HL-60 (cell line): ENCODE results near the gene PTK7.

Source experiments
- DNase-seq, 2 experiments: peaks; one replicate each; pipeline ENCODE4 v3.0.0-alpha.2; 2010 to 2020; ENCODE audit warnings: low read depth in 1 of 2, low spot score in 1 of 2
- H3K27ac ChIP-seq: fragments of 250-450 bp; sonication (Bioruptor Pico); replicated peaks from 2 replicates; pipeline ENCODE4 v1.5.1; 2020; ENCODE audit warnings: mild to moderate bottlenecking, moderate library complexity
- H3K27me3 ChIP-seq: fragments of 250-450 bp; sonication (Bioruptor Pico); 2 replicates; pipeline ENCODE4 v1.5.1; 2021; ENCODE audit warnings: mild to moderate bottlenecking, moderate library complexity; ENCODE audit not compliant: insufficient read depth, poor library complexity, severe bottlenecking
- H3K4me3 ChIP-seq: replicated peaks from 2 replicates; pipeline ENCODE4 v1.5.1; 2011; ENCODE audit warnings: mild to moderate bottlenecking, control low read depth, low read length; ENCODE audit not compliant: insufficient read depth
- CTCF ChIP-seq: IDR thresholded peaks from one replicate; pipeline ENCODE4 v1.5.1; 2011; ENCODE audit warnings: low read length, control low read depth, inconsistent platforms; ENCODE audit not compliant: insufficient read depth
- GABPA ChIP-seq: IDR thresholded peaks from 2 replicates; pipeline ENCODE4 v1.6.1; 2012; ENCODE audit warnings: low read depth
- POLR2AphosphoS5 ChIP-seq: IDR thresholded peaks from 2 replicates; pipeline ENCODE4 v1.6.1; 2012; ENCODE audit warnings: low read depth
- REST ChIP-seq: IDR thresholded peaks from 2 replicates; pipeline ENCODE4 v1.6.1; 2012; ENCODE audit warnings: low read depth; ENCODE audit not compliant: insufficient replicate concordance
- SPI1 ChIP-seq: IDR thresholded peaks from 2 replicates; pipeline ENCODE4 v1.6.1; 2012; ENCODE audit warnings: low read depth, mild to moderate bottlenecking, borderline replicate concordance

The PTK7 gene

GRCh38 chr6:43122146-43122545, 46.0 kb downstream of the PTK7 start:
- Histone ChIP-seq H3K27ac (no peak overlapping the region), H3K27me3 (no peaks in the 10 kb centered on the region), H3K4me3 (no peak overlapping the region)
- TF ChIP-seq SPI1 (no peak), CTCF (no peak), POLR2AphosphoS5 (no peak), GABPA (no peak), REST (no peak)
- DNase-seq: no peak

- TF ChIP-seq GABPA (no peak), REST (no peak), POLR2AphosphoS5 (no peak), CTCF (no peak), SPI1 (no peak)
- no peak overlapping the region for H3K4me3 ChIP-seq
- no peak overlapping the region for H3K27ac ChIP-seq
- no peak for DNase-seq
- H3K27me3 ChIP-seq: no peaks in the 10 kb centered on the region
These were observed 47.6 kb downstream of the PTK7 start for GRCh38 chr6:43123461-43124314.

GRCh38 chr6:43124481-43124880, 48.4 kb downstream of the PTK7 start:
- Histone ChIP-seq H3K4me3 (no peak overlapping the region), H3K27ac (no peak overlapping the region), H3K27me3 (no peaks in the 10 kb centered on the region)
- DNase-seq: no peak
- TF ChIP-seq CTCF: no peak
- no peak for TF ChIP-seq GABPA
- no peak for TF ChIP-seq SPI1
- TF ChIP-seq REST: no peak
- TF ChIP-seq POLR2AphosphoS5: no peak
